Inflammatory macrophage treated with lipopolysaccharide for 1 hour (primary cell): ENCODE data around the gene SLC7A5.

Source experiments
- DNase-seq, 2 donors: peaks; one replicate each; pipeline ENCODE4 v3.0.0-alpha.2; 2020 to 2022

SLC7A5 gene

DNA sequence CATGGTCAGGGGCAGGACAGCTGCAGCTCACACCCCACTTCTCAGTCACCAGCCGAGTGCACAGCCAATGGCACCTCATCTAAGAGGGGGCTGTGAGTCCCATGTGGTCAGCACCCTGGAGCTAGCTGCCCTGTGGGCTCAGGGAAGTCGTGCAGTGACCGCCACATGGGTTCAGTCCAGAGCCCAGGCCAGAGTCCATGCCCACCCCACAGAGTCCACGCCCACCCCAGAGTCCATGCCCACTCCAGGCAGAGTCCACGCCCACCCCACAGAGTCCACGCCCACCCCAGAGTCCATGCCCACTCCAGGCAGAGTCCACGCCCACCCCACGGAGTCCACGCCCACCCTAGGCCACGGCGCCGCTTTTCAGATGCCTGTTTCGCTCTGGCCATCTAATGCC, 24.1 kb downstream of the SLC7A5 start:
- DNase-seq = no peak

DNA sequence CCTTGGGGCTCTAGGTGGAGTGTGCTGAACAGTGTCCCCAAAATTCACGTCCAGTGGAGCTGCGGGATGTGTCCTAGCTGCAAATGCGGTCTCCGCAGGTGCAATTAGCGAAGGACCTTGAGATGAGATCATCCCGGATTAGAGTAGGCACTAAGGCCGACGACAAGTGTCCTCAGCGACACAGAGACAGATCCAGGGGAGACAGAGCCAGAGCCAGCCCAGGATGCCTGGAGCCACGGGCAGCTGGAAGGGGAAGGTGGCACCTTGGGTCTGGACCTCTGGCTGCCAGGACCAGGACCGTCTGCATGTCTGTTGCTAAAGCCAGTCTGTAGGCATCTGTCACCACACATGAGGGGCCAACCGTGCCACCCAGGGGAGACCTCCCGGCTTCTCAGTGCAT, 24.5 kb downstream of the SLC7A5 start:
- no peak for DNase-seq

DNA sequence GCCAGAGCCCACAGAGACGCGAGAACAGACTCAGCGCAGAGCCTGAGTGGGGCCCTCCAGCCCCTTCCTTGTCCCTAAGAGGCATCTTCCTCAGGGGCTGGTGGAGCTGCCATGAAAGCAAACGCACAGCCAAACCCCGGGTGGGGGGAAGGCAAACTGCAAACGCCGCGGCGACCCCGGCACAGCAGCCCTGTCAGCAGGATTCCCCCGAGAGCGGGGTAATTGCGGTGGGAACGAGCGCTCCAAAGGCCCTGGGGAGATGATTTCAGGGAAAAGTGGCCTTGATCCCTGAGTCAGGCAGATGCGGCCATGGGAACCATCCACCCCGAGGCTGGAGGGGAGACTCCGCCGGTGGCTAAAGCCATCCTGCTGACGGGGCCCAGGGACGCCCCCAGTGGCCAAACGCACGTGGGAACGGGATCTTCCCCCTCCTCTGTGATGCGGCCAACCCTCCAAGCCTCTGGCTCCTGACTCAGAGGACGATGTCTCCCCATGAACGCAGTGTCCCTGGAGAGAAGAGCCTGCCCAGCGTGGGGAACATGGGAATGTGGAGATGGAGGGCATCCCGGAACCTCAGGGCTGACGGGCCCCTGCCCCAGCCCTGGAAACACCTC, 25.1 kb downstream of the SLC7A5 start:
- no peak for DNase-seq

DNA sequence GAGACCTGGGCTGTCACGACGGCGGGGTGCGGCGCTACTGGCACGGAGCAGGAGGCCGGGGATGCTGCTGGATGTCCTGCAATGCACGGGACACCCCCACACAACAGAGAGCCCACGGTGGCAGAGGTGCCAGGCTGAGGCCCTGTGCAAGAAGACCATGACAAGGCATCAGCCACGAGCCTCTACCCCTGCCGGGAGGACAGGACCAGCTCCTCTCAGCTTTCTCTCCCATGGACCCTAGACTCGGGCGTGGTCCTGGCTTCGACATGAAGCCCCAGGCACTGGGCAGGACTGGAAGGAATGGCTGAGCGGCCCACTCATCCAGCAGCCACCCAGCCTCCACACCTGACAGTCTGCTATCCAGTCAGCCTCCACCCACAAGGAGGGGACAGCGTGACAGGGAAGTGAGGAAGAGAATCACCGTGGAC, 25.6 kb downstream of the SLC7A5 start:
- no peak for DNase-seq

DNA sequence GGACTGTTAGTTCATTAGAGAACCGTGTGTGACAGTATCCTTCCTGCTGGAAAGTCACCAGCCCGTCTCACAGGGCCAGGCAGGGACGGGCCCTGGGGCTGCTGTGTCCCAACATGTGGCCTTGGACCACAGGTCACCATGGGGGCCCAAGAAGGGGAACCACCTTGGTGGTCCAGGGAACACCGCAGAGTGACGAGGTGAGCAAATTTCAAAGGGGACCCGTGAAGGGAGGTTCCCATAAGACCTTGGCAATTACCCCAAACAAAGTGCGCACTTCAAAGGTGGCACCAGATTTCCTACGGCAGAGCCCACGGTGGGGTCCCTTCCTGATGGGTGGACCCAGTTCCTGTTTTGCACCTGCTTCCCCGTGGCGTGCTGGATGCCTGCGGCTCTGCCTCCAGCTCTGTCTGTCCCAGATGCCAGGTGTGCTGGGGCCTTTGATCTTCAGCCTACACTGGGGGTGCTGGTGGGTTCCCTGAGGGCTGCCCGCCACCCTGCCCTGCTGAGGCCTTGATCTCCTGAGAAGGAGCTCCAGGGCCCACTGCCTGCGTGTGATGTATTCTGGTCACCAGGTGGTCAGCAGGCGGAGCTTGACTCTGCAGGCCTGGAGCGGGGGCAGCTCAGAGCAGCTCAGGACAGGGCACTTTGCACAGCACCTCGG, 27.0 kb downstream of the SLC7A5 start:
- no peak for DNase-seq

DNA sequence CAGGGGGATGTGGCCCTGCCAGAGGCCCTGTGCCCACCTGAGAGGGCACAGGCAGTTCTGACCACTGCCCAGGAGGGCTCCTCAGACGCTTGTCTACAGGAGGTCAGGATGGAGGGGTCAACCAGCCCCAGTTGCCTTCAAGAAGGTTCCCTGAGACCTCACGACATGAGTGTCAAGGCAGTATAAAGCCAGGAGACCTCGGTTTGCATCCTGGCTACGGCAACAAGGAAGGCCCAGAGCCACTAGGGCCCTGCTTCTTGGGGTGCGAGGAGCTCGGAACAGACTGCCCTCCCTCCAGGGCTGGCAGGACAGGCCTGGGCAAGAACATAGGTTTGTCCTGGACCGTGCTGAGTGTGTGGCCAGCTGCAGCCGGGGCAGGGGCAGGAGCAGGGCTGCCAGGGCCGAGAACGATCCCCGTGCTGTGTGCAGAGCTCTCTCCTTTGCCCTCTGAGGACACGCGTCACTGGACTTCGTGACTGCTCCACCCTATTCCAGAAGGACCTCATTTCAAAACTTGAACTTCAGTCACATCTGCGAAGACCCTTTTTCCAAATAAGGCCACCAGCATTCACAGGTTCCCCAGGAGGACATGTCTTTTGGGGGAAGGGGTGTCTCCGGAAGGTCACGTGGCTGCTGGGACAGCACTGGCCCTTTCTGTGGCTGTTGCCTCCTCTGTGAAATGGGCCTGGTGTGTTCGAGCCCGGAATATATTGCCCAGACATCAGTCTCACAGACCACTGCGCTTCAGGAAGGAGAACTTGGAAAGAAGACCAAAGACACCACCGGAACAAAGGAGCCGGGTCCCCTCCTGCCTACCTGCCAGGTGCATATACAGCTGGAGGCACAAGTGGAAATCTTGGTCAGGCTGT, 27.7 kb downstream of the SLC7A5 start:
- DNase-seq = no peak

DNA sequence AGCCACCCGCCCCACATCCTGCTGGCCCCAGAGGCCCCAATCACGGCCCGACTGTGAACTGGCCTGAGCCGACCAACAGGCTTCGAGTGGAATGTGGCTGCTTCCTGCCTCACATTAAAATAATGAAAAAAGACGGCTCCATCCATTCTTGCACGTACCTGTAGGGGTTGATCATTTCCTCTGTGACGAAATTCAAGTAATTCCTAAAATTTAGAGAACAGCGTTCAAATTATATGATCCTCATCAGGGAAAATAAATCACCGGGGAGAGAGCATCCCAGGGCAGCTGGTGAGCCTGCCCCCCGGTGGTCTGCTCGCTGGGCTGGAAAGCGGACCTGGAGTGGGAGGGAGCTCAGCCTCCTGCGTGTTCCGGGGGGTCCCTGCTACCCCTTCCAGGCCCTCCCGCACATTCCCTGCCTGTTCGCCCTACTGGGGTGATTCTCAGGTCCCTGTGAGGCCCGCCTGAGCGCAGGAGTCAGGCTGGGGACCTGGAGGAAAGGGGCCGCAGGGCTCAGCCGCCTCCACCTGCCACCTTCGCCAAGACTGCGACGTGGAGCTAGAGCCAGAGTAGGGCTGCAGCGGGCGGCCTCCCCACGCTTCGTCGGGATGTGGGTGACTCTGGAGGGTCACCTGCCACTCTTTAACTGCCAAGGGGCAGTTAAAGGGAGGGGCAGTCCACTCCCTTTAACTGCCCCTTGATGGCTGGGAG, 28.9 kb downstream of the SLC7A5 start:
- no peak for DNase-seq

DNA sequence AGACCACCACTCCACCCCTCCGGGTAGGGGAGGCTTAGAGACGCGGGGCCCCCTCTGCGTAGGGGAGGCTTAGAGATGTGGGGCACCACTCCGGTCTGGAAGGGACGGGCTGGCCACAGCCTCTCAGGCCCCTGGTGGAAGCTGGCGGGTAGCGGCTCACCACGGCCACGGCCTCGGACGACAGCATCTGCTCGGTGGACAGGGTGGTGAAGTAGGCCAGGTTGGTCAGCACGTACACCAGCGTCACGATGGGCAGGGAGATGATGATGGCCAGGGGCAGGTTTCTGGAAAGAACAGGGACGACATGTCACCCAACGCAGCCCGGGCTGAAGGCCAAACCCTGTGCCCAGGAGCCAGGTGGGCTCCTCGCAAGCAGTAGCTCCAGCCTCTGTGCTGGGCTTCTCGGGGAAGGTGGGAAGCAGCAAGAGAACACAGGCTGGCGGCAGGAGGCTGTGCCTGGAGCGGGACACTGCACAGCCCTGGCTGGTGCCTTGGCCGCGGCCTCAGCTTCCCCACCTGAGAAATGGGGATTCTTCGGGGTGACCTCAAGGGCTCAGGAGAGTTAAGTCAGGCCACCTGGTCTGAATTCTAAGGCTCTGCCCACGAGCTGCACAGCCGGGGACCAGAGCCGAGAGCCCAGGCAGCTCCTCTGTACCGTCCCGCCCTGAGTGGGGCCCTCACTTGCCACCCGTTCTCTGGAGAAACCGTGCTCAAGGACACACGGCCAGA, 29.6 kb downstream of the SLC7A5 start:
- no peak for DNase-seq

DNA sequence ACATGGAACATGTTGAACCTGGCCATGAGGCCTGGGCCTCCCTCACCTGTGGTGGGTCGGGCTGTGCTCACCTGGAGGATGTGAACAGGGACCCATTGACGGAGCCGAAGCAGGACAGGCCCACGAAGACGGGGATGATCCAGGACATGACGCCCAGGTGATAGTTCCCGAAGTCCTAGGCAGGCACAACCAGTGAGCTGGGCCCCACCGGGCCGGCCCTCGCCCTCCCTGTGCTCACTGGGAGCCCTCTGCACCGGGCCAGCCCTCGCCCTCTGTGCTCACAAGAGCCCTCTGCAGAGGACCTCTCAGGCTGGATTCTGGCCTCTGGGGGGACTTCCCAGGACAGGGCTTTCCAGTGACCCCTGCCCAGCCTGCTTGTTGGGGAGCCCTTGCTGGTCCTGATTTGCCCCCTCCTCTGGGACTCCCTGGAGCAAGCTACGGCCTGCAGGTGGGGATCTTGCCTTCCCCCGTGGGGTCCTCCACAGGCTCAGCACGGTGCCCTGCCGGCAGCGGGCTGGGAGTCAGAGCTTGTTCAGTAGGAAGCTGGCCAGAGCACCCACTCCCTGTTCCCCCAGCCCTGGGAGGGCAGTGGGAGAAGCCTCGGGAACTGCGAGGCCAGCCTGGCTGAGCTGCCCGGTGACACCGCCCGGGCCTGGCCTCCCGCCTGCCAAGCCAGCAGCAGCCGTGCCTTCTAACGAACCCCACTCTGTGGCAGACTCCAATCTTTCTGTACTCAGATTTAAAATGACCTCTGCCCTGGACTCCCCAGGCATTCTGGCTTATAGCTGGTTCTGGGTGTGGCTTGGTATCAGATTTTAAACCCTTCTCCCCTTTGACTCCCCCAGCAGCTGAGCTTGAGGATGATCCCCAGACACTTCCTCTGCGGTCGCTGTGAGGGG, 30.4 kb downstream of the SLC7A5 start:
- DNase-seq = no peak

DNA sequence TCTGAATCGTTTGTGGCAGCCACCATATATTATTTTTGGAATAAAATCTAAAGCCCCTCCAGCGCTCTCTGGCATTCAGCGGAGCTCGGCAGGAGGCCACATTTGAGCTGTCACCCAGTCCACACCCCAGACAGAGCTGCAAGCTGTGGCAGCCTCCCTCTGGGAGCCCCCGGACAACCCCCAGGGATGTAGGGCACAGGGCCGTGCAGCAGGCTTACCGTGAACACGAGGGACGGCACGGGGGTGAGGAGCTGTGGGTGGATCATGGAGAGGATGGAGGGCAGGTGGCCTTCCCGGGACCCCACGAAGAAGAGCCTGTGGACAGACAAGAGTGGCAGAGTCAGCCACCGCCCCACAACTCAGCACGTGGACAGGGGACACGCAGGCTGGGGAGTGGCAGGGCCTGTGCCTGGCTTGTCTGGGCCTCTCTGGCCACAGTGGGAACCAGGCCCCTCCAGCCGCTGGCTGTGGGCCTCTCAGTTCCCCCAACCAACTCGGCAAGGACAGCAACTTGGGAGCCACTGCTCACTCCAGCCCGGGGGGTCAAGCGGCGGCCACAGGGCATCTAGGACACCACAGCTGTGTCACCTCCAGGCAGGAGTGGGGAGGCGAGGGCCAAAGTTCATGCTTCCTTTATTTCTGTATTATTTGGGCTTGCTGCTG, 31.5 kb downstream of the SLC7A5 start:
- no peak for DNase-seq

DNA sequence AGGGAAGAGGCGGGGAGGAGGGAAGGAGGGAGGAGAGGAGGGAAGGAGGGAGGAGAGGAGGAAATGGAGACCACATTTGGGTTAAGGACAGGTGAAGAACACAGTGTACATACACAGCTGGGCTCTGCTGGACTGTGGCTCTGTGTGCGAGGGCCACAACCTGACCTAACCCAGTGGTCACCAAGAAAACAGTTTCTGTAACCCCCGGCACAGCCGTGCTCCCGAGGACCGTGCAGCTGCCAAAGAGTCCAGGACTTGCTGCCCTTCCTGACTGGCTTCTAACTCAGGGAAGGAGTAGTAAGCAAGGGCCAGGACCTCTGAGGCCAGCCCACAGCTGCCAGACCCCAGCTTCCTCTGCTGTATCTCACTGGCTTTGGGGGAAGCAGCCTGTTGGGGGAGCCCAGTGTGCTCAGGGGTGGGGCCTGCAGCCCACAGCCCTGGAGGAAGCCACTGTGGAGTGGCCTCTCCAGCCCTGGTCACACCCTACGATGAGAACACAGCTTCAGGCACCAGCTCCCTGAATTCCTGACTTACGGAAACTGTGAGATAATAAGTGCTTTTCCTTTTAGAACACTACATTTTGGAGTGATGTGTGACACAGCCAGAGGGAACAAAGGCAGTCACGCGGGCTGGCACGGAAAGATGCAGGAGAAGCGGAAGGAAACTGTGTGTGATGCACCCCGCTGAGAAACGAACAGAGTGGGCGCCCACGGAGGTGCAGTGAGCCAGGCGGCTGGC, 32.3 kb downstream of the SLC7A5 start:
- peak in 1 of 2 donors; percentile 9 for DNase-seq

DNA sequence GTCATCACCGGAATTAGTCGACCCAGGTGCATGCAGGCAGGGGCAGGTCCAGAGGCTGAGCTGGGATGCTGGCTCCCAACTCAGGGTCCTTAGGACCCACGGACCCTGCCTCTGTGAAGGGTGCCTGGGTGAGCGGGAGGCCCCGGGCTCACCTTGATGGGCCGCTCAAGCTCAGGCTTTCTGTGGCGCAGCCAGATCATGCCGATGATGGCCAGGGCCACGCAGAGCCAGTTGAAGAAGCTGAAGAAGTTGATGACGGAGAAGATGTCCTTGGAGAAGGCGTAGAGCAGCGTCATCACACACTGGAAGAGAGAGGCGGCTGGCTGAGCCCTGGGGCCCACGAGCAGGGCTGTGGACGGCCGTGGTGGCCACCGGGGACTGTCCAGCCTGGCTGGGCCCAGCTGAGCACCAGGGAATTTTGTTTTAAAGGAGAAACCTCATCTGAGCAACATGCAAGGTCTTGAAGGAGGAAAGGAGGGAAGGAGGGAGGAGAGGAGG, 32.9 kb downstream of the SLC7A5 start:
- no peak for DNase-seq

DNA sequence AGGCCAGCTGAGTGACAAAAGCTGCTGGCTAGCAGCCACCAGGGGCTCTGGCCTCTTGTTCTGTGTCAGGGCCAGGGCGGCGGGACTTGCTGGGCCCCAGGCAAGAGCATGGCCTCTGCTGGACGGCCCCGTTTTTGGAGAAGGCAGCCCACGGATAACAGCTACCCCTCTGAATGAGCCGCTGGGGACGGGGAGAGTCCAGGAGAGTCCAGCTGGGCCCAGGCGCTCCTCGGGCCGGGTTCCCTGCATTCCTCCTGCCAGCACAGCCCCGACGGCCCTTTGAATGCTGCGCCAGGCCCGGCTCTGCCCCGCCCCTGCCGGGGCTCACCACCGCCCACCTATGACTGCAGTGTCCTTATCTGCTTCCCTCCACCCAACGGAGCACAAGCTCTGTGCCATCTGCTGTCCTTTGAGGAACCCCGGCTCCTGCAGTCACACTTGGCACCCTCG, 33.4 kb downstream of the SLC7A5 start:
- DNase-seq = no peak

DNA sequence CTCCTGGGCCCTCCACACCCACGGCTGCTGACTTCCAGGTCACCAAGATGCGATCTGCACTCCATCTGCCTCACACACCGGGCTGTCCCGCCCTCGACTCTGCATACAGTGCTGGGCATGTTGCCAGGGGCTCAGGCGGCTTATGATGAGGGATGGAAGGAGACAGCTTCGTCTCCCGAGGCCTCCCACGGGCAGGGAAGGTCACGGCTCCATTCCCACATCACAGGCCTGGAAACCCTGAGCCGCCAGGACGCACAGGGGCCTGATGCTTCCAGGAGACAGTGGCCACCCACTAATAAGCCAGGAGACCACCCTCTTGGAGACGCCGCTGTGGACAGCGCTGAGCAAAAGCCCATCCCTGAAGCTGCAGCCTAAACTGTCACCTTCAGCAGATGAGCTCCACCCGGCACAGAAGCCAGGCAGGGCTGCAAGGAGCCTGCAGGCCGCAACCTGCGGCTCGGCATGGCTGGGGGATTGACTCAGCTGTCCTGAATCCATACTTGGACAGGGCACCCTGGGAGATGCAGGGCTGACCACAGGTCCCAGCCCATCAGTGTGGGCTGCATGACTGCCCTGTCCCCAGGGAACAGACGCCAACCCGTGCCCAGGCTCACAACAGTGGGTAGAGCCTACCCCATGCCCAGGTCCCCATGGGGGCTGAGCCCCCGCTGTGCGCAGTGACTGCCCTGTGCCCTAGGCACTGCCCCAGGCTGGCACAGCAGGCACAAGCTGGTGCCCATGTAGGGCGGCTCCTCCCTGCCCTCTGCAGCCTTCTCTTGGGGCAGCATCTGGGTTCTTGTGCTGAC, 34.4 kb downstream of the SLC7A5 start:
- DNase-seq = no peak

DNA sequence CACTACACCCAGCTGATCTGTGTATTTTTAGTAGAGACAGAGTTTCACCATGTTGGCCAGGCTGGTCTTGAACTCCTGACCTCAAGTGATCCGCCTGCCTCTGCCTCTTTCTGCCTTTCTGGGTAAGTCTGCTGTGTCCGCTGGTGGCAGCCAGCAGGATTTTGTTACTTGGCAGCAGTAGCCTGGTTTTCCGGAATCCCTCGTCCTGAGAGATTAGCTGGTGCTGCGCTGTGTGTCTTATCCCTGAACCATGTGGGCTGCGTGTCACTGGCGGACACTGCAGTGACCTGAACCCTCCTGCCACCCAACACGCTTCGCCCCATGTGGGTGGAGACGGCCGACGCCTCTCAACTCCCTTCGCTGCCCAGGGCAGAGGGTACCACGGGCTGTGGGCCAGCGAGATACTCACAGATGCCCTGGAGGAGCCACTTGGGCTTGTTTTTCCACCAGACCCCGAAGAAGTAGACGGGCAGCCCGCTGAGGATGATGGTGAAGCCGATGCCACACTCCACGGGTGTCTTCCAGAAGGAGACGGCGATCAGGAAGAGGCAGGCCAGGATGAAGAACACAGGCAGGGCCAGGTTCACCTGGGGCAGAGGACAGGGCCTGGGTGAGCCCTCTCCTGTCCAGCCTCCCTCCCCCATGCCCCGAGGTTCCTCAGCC, 35.2 kb downstream of the SLC7A5 start:
- no peak for DNase-seq

DNA sequence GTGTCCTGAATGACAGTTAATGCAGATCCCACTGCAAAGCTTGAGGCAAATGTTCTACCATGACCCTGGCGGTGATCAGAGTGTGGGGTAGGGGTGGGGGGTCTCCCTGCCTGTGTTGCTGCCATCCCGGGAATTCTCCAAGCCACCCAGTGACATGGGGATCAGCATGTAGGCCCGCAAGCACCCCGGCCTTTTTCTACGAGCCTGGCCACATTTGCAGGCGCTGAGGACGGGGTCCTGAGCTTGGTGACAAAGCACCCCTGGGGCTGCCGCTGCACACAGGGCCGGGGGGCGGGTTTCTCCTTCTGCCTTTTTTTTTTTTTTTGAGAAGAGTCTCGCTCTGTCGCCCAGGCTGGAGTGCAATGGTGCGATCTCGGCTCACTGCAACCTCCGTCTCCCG, 35.8 kb downstream of the SLC7A5 start:
- DNase-seq = no peak

DNA sequence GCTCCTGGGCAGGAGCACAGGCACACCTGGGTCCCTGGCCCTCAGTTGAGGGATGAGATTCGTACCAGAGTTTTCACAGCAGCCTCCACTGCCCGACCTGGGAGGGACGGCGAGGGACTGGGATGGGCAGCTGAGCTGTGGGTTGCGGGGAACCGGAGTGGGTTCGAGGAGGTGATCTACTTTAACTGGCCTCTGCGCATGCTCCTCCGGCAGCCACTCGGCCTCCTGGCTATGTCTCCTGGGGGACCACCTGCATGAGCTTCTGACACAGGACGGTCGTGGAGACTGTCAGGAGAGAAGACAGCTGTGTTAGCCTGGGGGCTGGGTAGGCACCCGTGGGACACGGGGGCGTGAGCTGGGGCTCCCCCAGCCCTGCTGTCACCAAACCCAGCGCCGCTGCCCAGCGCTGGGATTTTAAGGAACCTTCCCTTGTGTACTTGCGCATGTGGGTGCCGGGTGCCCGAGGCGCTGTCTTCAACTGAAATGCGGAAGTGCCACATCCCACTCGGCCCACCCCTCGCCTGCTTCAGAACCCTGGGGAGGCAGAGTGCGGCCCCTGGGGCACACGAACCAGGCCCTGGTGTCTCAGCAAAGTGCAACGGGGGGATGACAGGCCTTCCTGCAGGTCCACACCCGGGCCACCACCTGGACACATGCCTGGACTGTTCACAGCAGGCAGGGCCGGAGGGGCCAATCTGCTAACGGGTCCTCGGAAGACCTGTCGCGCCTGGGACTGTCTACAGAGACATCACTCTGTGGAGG, 36.4 kb downstream of the SLC7A5 start:
- DNase-seq = peak; percentile 53 to 78

DNA sequence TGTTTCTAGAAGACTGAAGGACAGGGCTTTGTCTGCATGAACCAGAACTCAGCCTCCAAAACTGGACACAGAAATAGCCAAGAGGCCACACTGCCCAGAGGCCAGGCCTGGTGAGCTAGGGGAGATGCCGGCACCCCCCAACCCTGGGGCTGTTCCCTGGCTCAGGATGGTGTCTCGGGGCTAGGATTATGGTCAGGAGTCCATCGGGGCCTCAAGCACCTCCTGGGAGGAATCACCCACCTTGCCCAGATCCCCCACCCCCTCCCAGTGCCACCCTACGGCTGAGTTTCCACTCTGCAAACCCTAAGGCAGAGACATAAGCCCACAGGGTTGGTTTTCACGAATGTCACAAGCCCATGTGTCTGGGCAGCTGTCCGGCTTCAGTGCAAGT, 37.2 kb downstream of the SLC7A5 start:
- DNase-seq = no peak
